Tibial nerve (tissue), 4 donors: Measurements from ENCODE around the gene NBEA. TPM values are rescaled to one million over a fixed set of nuclear protein-coding genes. Genes with fewer than 3 reads are reported as not detected.

Experiments
- DNase-seq, 2 donors: peaks; one replicate each; pipeline ENCODE4 v3.0.0-alpha.2; 2019; ENCODE audit warnings: low spot score in 2 of 2
- H3K27ac ChIP-seq, 4 donors: fragments of 200-600 bp; sonication (generic) in 3 of 4; one replicate each; pipeline ENCODE4 v1.5.1; 2017 to 2019; ENCODE audit warnings: mild to moderate bottlenecking in 1 of 4
- H3K27me3 ChIP-seq, 2 donors: fragments of 200-600 bp; sonication (generic) in 1 of 2; one replicate each; pipeline versions ENCODE4 v1.5.1 to v1.6.0; 2017 to 2019
- H3K36me3 ChIP-seq, 3 donors: fragments of 200-600 bp; sonication (generic); one replicate each; pipeline ENCODE4 v1.5.1; 2018 to 2019
- H3K4me1 ChIP-seq, 4 donors: fragments of 200-600 bp; sonication (generic) in 3 of 4; one replicate each; pipeline ENCODE4 v1.5.1; 2017 to 2019
- H3K4me3 ChIP-seq, 4 donors: fragments of 200-600 bp; sonication (generic) in 3 of 4; one replicate each; pipeline ENCODE4 v1.5.1; 2017 to 2019; ENCODE audit warnings: mild to moderate bottlenecking in 1 of 4, moderate library complexity in 1 of 4
- H3K9me3 ChIP-seq, 4 donors: fragments of 200-600 bp; sonication (generic) in 3 of 4; one replicate each; pipeline ENCODE4 v1.5.1; 2017 to 2019
- CTCF ChIP-seq, 5 experiments: fragments of 200-600 bp in 3 of 5; fragments of 450-650 bp in 2 of 5; sonication (generic) in 3 of 5; IDR thresholded peaks; one replicate each; pipeline ENCODE4 v1.5.1; 2016 to 2019; ENCODE audit warnings: antibody characterized with exemption in 5 of 5, mild to moderate bottlenecking in 3 of 5, moderate library complexity in 2 of 5
- EP300 ChIP-seq, 2 donors: sonication (generic); formaldehyde crosslinking; IDR thresholded peaks; one replicate each; pipeline ENCODE4 v1.6.1; 2017; ENCODE audit warnings: antibody characterized with exemption in 2 of 2, mild to moderate bottlenecking in 1 of 2
- POLR2A ChIP-seq, 2 donors: fragments of 450-650 bp; IDR thresholded peaks; one replicate each; pipeline ENCODE4 v1.6.1; 2017; ENCODE audit warnings: antibody characterized with exemption in 2 of 2, mild to moderate bottlenecking in 2 of 2, moderate library complexity in 2 of 2
- WGBS, 2 donors: methylation state at CpG; one replicate each; pipeline ENCODE4 v1.1.5; 2018; 5-methylcytosine and 5-hydroxymethylcytosine counted together
- total RNA-seq, 4 donors: library from RNA; depleted of rRNA; stranded (reverse); fragments of >200 nt; gene quantifications; one replicate each; pipeline ENCODE4 v1.1.0, GENCODE V29; 2016

NBEA gene
- total RNA-seq, 4 donors from 2014 or later, result 9.0 to 11.9 (median 10.5) TPM

- Histone ChIP-seq H3K27ac (no peak overlapping the region), H3K4me1 (peaks cover 0 to 16% (median 0%) of the 10 kb centered on the region in 4 donors), H3K36me3 (no peaks in the 10 kb centered on the region), H3K4me3 (no peak overlapping the region), H3K27me3 (no peaks in the 10 kb centered on the region), H3K9me3 (no peaks in the 10 kb centered on the region)
- TF ChIP-seq CTCF (IDR thresholded peaks at IDR 0.05), result no peak
- DNase-seq, result no peak
- WGBS, 2 donors, result 33 to 55% methylated on average over 11 of the region's 11 CpGs
Observed at GRCh38 chr13:35712907-35713761, 771.1 kb downstream of the NBEA start.

GRCh38 chr13:35714121-35714520 is 772.1 kb downstream of the NBEA start:
- 45 to 47% methylated on average over 6 of the region's 6 CpGs for WGBS, 2 donors
- Histone ChIP-seq H3K36me3 (no peaks in the 10 kb centered on the region), H3K27ac (no peak overlapping the region), H3K4me3 (no peak overlapping the region), H3K4me1 (peaks cover 0 to 16% (median 0%) of the 10 kb centered on the region in 4 donors), H3K27me3 (no peaks in the 10 kb centered on the region), H3K9me3 (no peaks in the 10 kb centered on the region)
- TF ChIP-seq POLR2A (IDR thresholded peaks at IDR 0.05), result no peak
- TF ChIP-seq CTCF (IDR thresholded peaks at IDR 0.05), result no peak
- no peak for TF ChIP-seq EP300 (IDR thresholded peaks at IDR 0.05)
- no peak for DNase-seq

- H3K27me3 ChIP-seq, result no peaks in the 10 kb centered on the region
- no peak overlapping the region for H3K27ac ChIP-seq
- DNase-seq, result no peak
- TF ChIP-seq EP300 (IDR thresholded peaks at IDR 0.05) (no peak), POLR2A (IDR thresholded peaks at IDR 0.05) (no peak), CTCF (IDR thresholded peaks at IDR 0.05) (no peak)
- H3K4me3 ChIP-seq, result no peak overlapping the region
- no peaks in the 10 kb centered on the region for H3K9me3 ChIP-seq
- 64 to 70% methylated on average over 6 to 9 of the region's 9 CpGs for WGBS, 2 donors
- peaks cover 0 to 16% (median 0%) of the 10 kb centered on the region in 4 donors for H3K4me1 ChIP-seq
- H3K36me3 ChIP-seq, result no peaks in the 10 kb centered on the region
Observed at GRCh38 chr13:35714588-35715377, 772.7 kb downstream of the NBEA start.

- no peak for DNase-seq
- no peaks in the 10 kb centered on the region for H3K36me3 ChIP-seq
- H3K4me3 ChIP-seq, result no peak overlapping the region
- H3K27me3 ChIP-seq, result no peaks in the 10 kb centered on the region
- TF ChIP-seq CTCF (IDR thresholded peaks at IDR 0.05) (no peak), POLR2A (IDR thresholded peaks at IDR 0.05) (no peak), EP300 (IDR thresholded peaks at IDR 0.05) (peak in 1 of 2 donors; percentile 11)
- H3K4me1 ChIP-seq, result peaks cover 0 to 26% (median 0%) of the 10 kb centered on the region in 4 donors
- WGBS, 2 donors, result 77 to 79% methylated on average over 4 of the region's 4 CpGs
- no peak overlapping the region for H3K27ac ChIP-seq
- H3K9me3 ChIP-seq, result no peaks in the 10 kb centered on the region
Observed at GRCh38 chr13:35716186-35716585, 774.1 kb downstream of the NBEA start.

- Histone ChIP-seq H3K4me1 (peaks cover 0 to 27% (median 0%) of the 10 kb centered on the region in 4 donors), H3K36me3 (no peaks in the 10 kb centered on the region), H3K27ac (no peak overlapping the region), H3K27me3 (no peaks in the 10 kb centered on the region), H3K4me3 (no peak overlapping the region), H3K9me3 (no peaks in the 10 kb centered on the region)
- DNase-seq, result no peak
- WGBS, 2 donors, result 88 to 98% methylated on average over 6 to 15 of the region's 15 CpGs
- TF ChIP-seq POLR2A (IDR thresholded peaks at IDR 0.05) (no peak), CTCF (IDR thresholded peaks at IDR 0.05) (no peak), EP300 (IDR thresholded peaks at IDR 0.05) (no peak)
Observed at GRCh38 chr13:35716729-35717128, 774.7 kb downstream of the NBEA start.
